DND-41 (cell line): Measurements from ENCODE around the gene OR9K2.
"Not testable (repeated sequence)": the region's sequence is repeated elsewhere in the genome, so short reads cannot be mapped to it uniquely, and the experiment has no call there.

ENCODE experiments used
- ATAC-seq: fragments of 200-7000 bp; cut with Tn5 transposase; 3 replicates; pipeline ENCODE4 v1.9.1; 2021; ENCODE audit warnings: low read depth; ENCODE audit not compliant: insufficient read depth
- DNase-seq: peaks from one replicate; pipeline ENCODE4 v3.0.0-alpha.2; 2020
- H2AFZ ChIP-seq: 2 replicates; pipeline ENCODE4 v1.6.0; 2012; ENCODE audit warnings: low read depth, low read length
- H3K27ac ChIP-seq: 2 replicates; pipeline ENCODE4 v1.5.1; 2012; ENCODE audit warnings: low read length, inconsistent platforms
- H3K27me3 ChIP-seq: fragments of 200-600 bp; sonication (generic); 2 replicates; pipeline ENCODE4 v1.6.0; 2012; ENCODE audit warnings: low read length, mild to moderate bottlenecking, inconsistent platforms; ENCODE audit not compliant: insufficient read depth, poor library complexity
- H3K36me3 ChIP-seq: 2 replicates; pipeline ENCODE4 v1.5.1; 2012; ENCODE audit warnings: low read length, inconsistent platforms; ENCODE audit not compliant: insufficient read depth
- H3K4me1 ChIP-seq: 2 replicates; pipeline ENCODE4 v1.5.1; 2012; ENCODE audit warnings: mild to moderate bottlenecking, low read length; ENCODE audit not compliant: insufficient read depth
- H3K4me2 ChIP-seq: 2 replicates; pipeline ENCODE4 v1.6.0; 2012; ENCODE audit warnings: mild to moderate bottlenecking, moderate library complexity, low read length, inconsistent platforms; ENCODE audit not compliant: insufficient read depth
- H3K4me3 ChIP-seq, 2 experiments: fragments of 200-600 bp in 1 of 2; shearing (Covaris generic) in 1 of 2; 2 replicates each; pipeline ENCODE4 v1.5.1; 2012 to 2016; ENCODE audit warnings: inconsistent platforms in 2 of 2, low read length in 2 of 2, mild to moderate bottlenecking in 2 of 2, low read depth in 1 of 2, moderate library complexity in 1 of 2
- H3K79me2 ChIP-seq: 2 replicates; pipeline ENCODE4 v1.6.0; 2012; ENCODE audit warnings: low read length, inconsistent platforms; ENCODE audit not compliant: insufficient read depth
- H3K9ac ChIP-seq: 2 replicates; pipeline ENCODE4 v1.6.0; 2012; ENCODE audit warnings: low read depth, mild to moderate bottlenecking, inconsistent platforms, low read length, moderate library complexity
- H3K9me3 ChIP-seq: 2 replicates; pipeline ENCODE4 v1.5.1; 2012; ENCODE audit warnings: low read length, moderate library complexity, mild to moderate bottlenecking, inconsistent platforms; ENCODE audit not compliant: insufficient read depth, severe bottlenecking
- H4K20me1 ChIP-seq: 2 replicates; pipeline ENCODE4 v1.6.0; 2012; ENCODE audit warnings: low read length; ENCODE audit not compliant: insufficient read depth
- CTCF ChIP-seq: IDR thresholded peaks from 2 replicates; pipeline ENCODE4 v1.5.1; 2012; ENCODE audit warnings: borderline replicate concordance, low read length, moderate library complexity, mild to moderate bottlenecking; ENCODE audit not compliant: poor library complexity, severe bottlenecking; ENCODE audit errors: extremely low read depth
- EZH2 ChIP-seq: IDR thresholded peaks from 3 replicates; pipeline ENCODE4 v1.6.1; 2012; ENCODE audit warnings: borderline replicate concordance, low read depth, mild to moderate bottlenecking, moderate library complexity, low read length, inconsistent platforms; ENCODE audit not compliant: severe bottlenecking

The OR9K2 gene

GRCh38 chr12:55132816-55133215, 6.6 kb downstream of the OR9K2 start:
- H3K27me3 ChIP-seq = peaks cover 29% of the 10 kb centered on the region
- H3K4me1 ChIP-seq = no peaks in the 10 kb centered on the region
- no peak overlapping the region for H3K9ac ChIP-seq
- no peaks in the 10 kb centered on the region for H3K9me3 ChIP-seq
- no peak overlapping the region for H3K4me3 ChIP-seq
- DNase-seq (no peak), ATAC-seq (no peak; the same call in 2 of the 3 replicates)
- TF ChIP-seq CTCF (peak; percentile 17), EZH2 (no peak)
- H3K79me2 ChIP-seq = no peaks in the 10 kb centered on the region
- H4K20me1 ChIP-seq = no peaks in the 10 kb centered on the region
- H3K4me2 ChIP-seq = no peak overlapping the region
- H3K36me3 ChIP-seq = no peaks in the 10 kb centered on the region
- no peak overlapping the region for H2AFZ ChIP-seq
- no peak overlapping the region for H3K27ac ChIP-seq

- peak; percentile 87 for TF ChIP-seq CTCF
- no peak for TF ChIP-seq EZH2
- peaks cover 4% of the 10 kb centered on the region for H3K27me3 ChIP-seq
- no peaks in the 10 kb centered on the region for H3K36me3 ChIP-seq
- DNase-seq = peak; percentile 48
- no peak overlapping the region for H3K27ac ChIP-seq
- peak; percentile 67; the same call in 1 of the 3 replicates for ATAC-seq
- H3K4me2 ChIP-seq = no peak overlapping the region
- H3K79me2 ChIP-seq = no peaks in the 10 kb centered on the region
- H3K9me3 ChIP-seq = no peaks in the 10 kb centered on the region
- H3K4me3 ChIP-seq = no peak overlapping the region
- no peaks in the 10 kb centered on the region for H4K20me1 ChIP-seq
- no peak overlapping the region for H2AFZ ChIP-seq
- no peaks in the 10 kb centered on the region for H3K4me1 ChIP-seq
- no peak overlapping the region for H3K9ac ChIP-seq
These were observed 16.7 kb downstream of the OR9K2 start for GRCh38 chr12:55142669-55143565.

- TF ChIP-seq EZH2 (no peak), CTCF (no peak)
- Histone ChIP-seq H3K79me2 (no peaks in the 10 kb centered on the region), H3K4me2 (no peak overlapping the region), H2AFZ (no peak overlapping the region), H3K9me3 (no peaks in the 10 kb centered on the region), H3K9ac (no peak overlapping the region), H3K4me1 (no peaks in the 10 kb centered on the region), H3K36me3 (no peaks in the 10 kb centered on the region), H3K27ac (no peak overlapping the region), H3K4me3 (no peak overlapping the region), H4K20me1 (no peaks in the 10 kb centered on the region), H3K27me3 (peaks cover 6% of the 10 kb centered on the region)
- ATAC-seq = no peak
- DNase-seq = no peak
These were observed 17.3 kb downstream of the OR9K2 start for GRCh38 chr12:55143566-55143870.

GRCh38 chr12:55167010-55167640, 40.9 kb downstream of the OR9K2 start:
- not testable (repeated sequence) for DNase-seq, H3K9ac ChIP-seq, H3K9me3 ChIP-seq, ATAC-seq, H3K4me2 ChIP-seq, H4K20me1 ChIP-seq, H3K4me3 ChIP-seq, H3K27ac ChIP-seq, H3K79me2 ChIP-seq, H3K36me3 ChIP-seq, H3K4me1 ChIP-seq, H3K27me3 ChIP-seq, H2AFZ ChIP-seq
